GM21381 (cell line): Measurements from ENCODE around the gene PITPNM3.

ENCODE experiments used
- ATAC-seq: cut with Tn5 transposase; IDR thresholded peaks from one replicate; pipeline ENCODE4 v1.9.1; 2021; ENCODE audit warnings: mild to moderate bottlenecking, moderate library complexity; ENCODE audit not compliant: unreplicated experiment

The PITPNM3 gene

GRCh38 chr17:6422654-6423241 lies 133.6 kb downstream of the PITPNM3 start:
- no peak for ATAC-seq

GRCh38 chr17:6421700-6422604 lies 134.4 kb downstream of the PITPNM3 start:
- no peak for ATAC-seq

GRCh38 chr17:6420173-6420641 lies 136.1 kb downstream of the PITPNM3 start:
- no peak for ATAC-seq

GRCh38 chr17:6415616-6416015 lies 140.7 kb downstream of the PITPNM3 start:
- no peak for ATAC-seq

- no peak for ATAC-seq
Observed at GRCh38 chr17:6413065-6413464, 143.3 kb downstream of the PITPNM3 start.

GRCh38 chr17:6408735-6409134 lies 147.6 kb downstream of the PITPNM3 start:
- no peak for ATAC-seq

GRCh38 chr17:6408276-6408675 lies 148.1 kb downstream of the PITPNM3 start:
- no peak for ATAC-seq

GRCh38 chr17:6402258-6402657 lies 154.1 kb downstream of the PITPNM3 start:
- no peak for ATAC-seq
